NB4 (cell line): ENCODE data around the gene ADRB1.

ENCODE experiments used
- DNase-seq: peaks from one replicate; pipeline ENCODE4 v3.0.0; 2010; ENCODE audit warnings: low read depth
- H3K4me3 ChIP-seq: one replicate; pipeline ENCODE4 v1.5.1; 2011; ENCODE audit warnings: mild to moderate bottlenecking, low read depth, low read length, moderate library complexity
- CTCF ChIP-seq: IDR thresholded peaks from one replicate; pipeline ENCODE4 v1.5.1; 2012; ENCODE audit warnings: low read depth, low read length
- MAX ChIP-seq: IDR thresholded peaks from 2 replicates; pipeline ENCODE4 v1.6.1; 2011; ENCODE audit warnings: low read depth, low read length
- MYC ChIP-seq: IDR thresholded peaks from 2 replicates; pipeline ENCODE4 v1.6.1; 2011; ENCODE audit warnings: low read depth, low read length
- POLR2A ChIP-seq: IDR thresholded peaks from 2 replicates; pipeline ENCODE4 v1.6.1; 2011; ENCODE audit warnings: mild to moderate bottlenecking; ENCODE audit not compliant: insufficient read length; ENCODE audit errors: extremely low read depth

Gene ADRB1

GRCh38 chr10:114045136-114046086 lies 1.7 kb downstream of the ADRB1 start:
- TF ChIP-seq MYC = no peak
- no peak for TF ChIP-seq POLR2A
- no peak for TF ChIP-seq CTCF
- TF ChIP-seq MAX = no peak
- peak overlapping the region; percentile 13 for H3K4me3 ChIP-seq
- peak; percentile 32 for DNase-seq

GRCh38 chr10:114046087-114046458 lies 2.4 kb downstream of the ADRB1 start:
- H3K4me3 ChIP-seq = peak overlapping the region; percentile 13
- no peak for TF ChIP-seq POLR2A
- DNase-seq = no peak

- TF ChIP-seq MAX (no peak), MYC (no peak), POLR2A (no peak), CTCF (no peak)
- DNase-seq = no peak
Measured at GRCh38 chr10:114048472-114048871, 4.8 kb downstream of the ADRB1 start.

GRCh38 chr10:114051714-114052113 lies 8.0 kb downstream of the ADRB1 start:
- no peak overlapping the region for H3K4me3 ChIP-seq
- TF ChIP-seq MAX (no peak), CTCF (no peak), MYC (no peak), POLR2A (no peak)
- DNase-seq = no peak

More at GRCh38 chr10:114048472-114048871, 4.8 kb downstream of the ADRB1 start:
- H3K4me3 ChIP-seq = no peak overlapping the region

- no peak for DNase-seq
- no peak for TF ChIP-seq MAX
- no peak for TF ChIP-seq POLR2A
- no peak for TF ChIP-seq MYC
- no peak for TF ChIP-seq CTCF
- no peak overlapping the region for H3K4me3 ChIP-seq
Measured at GRCh38 chr10:114052255-114052654, 8.6 kb downstream of the ADRB1 start.

- DNase-seq = no peak
- TF ChIP-seq POLR2A (no peak), MAX (no peak), CTCF (no peak), MYC (no peak)
- no peak overlapping the region for H3K4me3 ChIP-seq
Measured at GRCh38 chr10:114053946-114054345, 10.3 kb downstream of the ADRB1 start.
